Heart left ventricle (tissue), 13 donors: ENCODE results near the gene ZNF77.
"Not testable (repeated sequence)": the region's sequence is repeated elsewhere in the genome, so short reads cannot be mapped to it uniquely, and the experiment has no call there.

Source experiments
- CTCF ChIP-seq, 12 donors: fragments of 200-600 bp; sonication (generic) in 4 of 12; IDR thresholded peaks; one replicate each; pipeline versions ENCODE4 v1.5.0 to v1.8.0; 2018 to 2022; ENCODE audit warnings: antibody characterized with exemption in 12 of 12, mild to moderate bottlenecking in 5 of 12
- POLR2A ChIP-seq, 2 donors: fragments of 450-650 bp; IDR thresholded peaks; one replicate each; pipeline ENCODE4 v1.6.1; 2017; ENCODE audit warnings: antibody characterized with exemption in 2 of 2, mild to moderate bottlenecking in 2 of 2, moderate library complexity in 2 of 2
- donor health status: ischemic (EF 13 %, LVEDD 7.1; RV severe dilation, severe dysfunction).
- donor health status: DM: no; HTN: yes; CAD: no.
- donor health status: DM: no; HTN: no; CAD: no.
- donor health status: ischemic (EF 25% LVEDD 6.9; RV normal size, moderate dysfunction).
- donor health status: ischemic (EF 25% LVEDD 5.7; RV mildly dilated, moderate dysfunction).
- donor health status: ischemic (EF 35%, LVEDD 5.7; RV mildly dilated, moderate dysfunction).
- donor health status: nonischemic (EF 11% LVEDD 7.7; RV severe dilation, severe dysfunction).
- donor health status: DM: yes; HTN: yes; CAD: no.
- donor health status: PGD.
- donor health status: ischemic (EF 29% LVEDD 5.4; RV normal size, mild dysfunction).
- donor health status: nonischemic (EF 23%, LVEDD 6.1; RV moderate dilation, normal function).

- not testable (repeated sequence) for TF ChIP-seq POLR2A, CTCF (IDR thresholded peaks at IDR 0.05)
Observed at GRCh38 chr19:2992333-2992732, 47.6 kb upstream of the ZNF77 start.
